ENCODE results near the gene CTR9. TPM values are rescaled to one million over a fixed set of nuclear protein-coding genes. Genes with fewer than 3 reads are reported as not detected.
A peak's percentile ranks its signal among the peaks of the same experiment; 100 is the strongest.
"Not testable (repeated sequence)": the region's sequence is repeated elsewhere in the genome, so short reads cannot be mapped to it uniquely, and the experiment has no call there.

The CTR9 gene
- total RNA-seq, 1 donor from 2014 or later = 3.1 TPM

DNA sequence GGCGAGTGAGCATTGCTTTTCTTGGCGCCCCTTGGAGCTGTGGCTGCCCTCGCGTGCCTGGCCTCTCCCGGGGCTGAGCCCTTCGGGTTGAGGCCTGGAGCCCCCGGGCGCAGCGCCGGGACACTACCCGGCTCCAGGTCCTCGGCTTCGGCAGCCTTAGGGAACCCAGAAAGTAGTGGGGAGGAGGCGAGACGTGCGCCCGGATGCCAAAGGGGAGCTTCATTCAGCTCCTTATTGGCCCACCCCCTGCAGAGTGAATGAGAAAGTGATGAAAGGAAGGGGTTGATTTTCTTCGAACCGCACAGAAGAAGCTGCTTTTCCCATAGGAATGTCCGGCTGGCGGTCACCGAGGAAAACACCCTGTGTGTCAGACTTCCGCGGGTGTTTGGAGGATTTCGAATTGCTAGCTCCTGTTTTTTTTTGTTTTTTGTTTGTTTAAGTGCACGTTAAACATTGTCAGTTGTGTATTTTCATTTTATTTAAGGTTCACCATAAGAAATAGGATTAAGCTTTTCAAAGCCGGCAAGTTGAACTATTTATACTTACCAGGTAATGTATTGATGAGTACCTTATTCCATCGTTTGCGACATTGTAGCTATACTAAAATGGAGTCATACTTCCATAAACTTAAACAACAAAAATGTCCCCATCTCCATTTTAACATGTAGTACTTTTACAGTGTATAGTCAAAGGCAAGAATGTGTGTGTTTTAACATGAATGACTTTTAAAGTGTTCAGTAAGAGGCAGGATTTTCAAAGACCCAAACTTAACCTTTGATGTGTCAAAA, 58.5 kb downstream of the CTR9 start:
- H3K4me3 ChIP-seq = peak overlapping the region; percentile 83
- no peak for DNase-seq (ENCODE audit: low spot score in 2 of 2)
- TF ChIP-seq, protein P1, sequence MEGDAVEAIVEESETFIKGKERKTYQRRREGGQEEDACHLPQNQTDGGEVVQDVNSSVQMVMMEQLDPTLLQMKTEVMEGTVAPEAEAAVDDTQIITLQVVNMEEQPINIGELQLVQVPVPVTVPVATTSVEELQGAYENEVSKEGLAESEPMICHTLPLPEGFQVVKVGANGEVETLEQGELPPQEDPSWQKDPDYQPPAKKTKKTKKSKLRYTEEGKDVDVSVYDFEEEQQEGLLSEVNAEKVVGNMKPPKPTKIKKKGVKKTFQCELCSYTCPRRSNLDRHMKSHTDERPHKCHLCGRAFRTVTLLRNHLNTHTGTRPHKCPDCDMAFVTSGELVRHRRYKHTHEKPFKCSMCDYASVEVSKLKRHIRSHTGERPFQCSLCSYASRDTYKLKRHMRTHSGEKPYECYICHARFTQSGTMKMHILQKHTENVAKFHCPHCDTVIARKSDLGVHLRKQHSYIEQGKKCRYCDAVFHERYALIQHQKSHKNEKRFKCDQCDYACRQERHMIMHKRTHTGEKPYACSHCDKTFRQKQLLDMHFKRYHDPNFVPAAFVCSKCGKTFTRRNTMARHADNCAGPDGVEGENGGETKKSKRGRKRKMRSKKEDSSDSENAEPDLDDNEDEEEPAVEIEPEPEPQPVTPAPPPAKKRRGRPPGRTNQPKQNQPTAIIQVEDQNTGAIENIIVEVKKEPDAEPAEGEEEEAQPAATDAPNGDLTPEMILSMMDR (IDR thresholded peaks at IDR 0.05) = no peak
- no peaks in the 10 kb centered on the region for H3K9me3 ChIP-seq
- H3K36me3 ChIP-seq = peaks cover 22 to 23% of the 10 kb centered on the region in 2 donors
- H3K27me3 ChIP-seq = no peaks in the 10 kb centered on the region
- H3K4me1 ChIP-seq = peaks cover 0 to 31% of the 10 kb centered on the region in 2 donors
- intact Hi-C loops (cut with DNase I) = loop anchor here (1.0 to 10.0 kb wide), 5 partner anchors 49 to 1235 kb away; partner anchors contain the start of genes GALNT18, WEE1 and ZBED5
- H3K27ac ChIP-seq = peak overlapping the region; percentile 86 to 99

DNA sequence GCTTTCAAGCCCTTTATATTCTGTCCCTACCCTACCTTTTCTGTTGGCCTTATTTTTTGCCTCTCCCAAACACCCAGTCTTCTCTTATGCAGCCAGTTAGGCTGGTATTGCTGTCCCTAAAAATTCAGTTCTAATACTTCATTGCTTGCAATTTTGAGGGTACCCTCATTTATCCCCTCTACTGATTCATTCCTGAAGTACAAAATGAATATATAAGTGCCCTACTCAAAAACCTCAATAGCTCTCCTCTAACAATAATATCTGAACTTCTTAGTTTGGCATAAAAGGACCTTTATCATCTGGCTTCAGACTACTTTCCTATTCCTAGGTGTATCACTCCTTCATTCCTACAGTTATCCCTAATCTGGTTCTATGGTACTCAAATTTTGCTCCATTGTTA, 62.9 kb downstream of the CTR9 start:
- Histone ChIP-seq H3K4me3 (no peak overlapping the region), H3K27ac (no peak overlapping the region), H3K9me3 (no peaks in the 10 kb centered on the region), H3K4me1 (peaks cover 0 to 5% of the 10 kb centered on the region in 2 donors), H3K27me3 (no peaks in the 10 kb centered on the region), H3K36me3 (no peaks in the 10 kb centered on the region)
- DNase-seq (ENCODE audit: low spot score in 2 of 2) = no peak
- intact Hi-C loops (cut with DNase I) = no loop called here
- TF ChIP-seq, protein P1 (IDR thresholded peaks at IDR 0.05) = no peak

DNA sequence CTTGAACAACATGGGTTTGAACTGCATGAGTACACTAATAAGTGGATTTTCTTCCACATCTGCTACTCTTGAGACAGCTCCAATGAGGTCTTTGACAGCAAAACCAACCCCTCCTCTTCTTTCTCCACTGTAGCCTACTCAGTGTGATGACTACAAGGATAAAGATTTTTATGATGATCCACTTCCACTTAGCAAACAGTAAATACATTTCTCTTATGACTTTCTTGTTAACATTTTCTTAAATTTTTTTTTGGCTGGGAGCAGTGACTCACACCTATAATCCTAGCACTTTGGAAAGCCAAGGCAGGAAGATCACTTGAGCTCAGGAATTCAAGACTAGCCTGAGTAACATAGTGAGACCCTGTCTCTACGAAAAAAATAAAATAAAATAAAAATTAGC, 67.5 kb downstream of the CTR9 start:
- H3K27ac ChIP-seq = no peak overlapping the region
- TF ChIP-seq, protein P1 (IDR thresholded peaks at IDR 0.05) = no peak
- no peaks in the 10 kb centered on the region for H3K36me3 ChIP-seq
- H3K4me1 ChIP-seq = no peaks in the 10 kb centered on the region
- no peaks in the 10 kb centered on the region for H3K27me3 ChIP-seq
- H3K4me3 ChIP-seq = no peak overlapping the region
- DNase-seq (ENCODE audit: low spot score in 2 of 2) = no peak
- no peaks in the 10 kb centered on the region for H3K9me3 ChIP-seq
- intact Hi-C loops (cut with DNase I) = no loop called here

DNA sequence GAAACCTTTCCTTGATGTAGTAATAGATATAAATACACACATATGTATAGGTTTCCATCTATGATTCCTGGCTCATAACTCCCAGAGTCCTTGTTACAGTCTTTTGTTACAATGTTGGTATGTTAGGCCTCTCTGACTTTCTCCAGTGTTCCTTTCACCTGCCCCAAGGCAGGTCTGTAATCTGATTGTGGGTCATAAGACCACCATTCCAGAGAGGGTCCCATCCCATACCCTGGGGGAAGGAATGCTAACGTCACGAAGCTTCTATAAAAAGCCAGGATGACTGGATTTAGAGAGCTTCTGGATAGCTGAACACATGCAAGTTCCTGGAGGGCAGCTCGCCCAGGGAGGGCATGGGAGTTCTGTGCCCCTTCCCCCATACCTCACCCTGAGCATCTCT, 71.4 kb downstream of the CTR9 start:
- H3K27me3 ChIP-seq; H3K27ac ChIP-seq; H3K9me3 ChIP-seq; H3K4me3 ChIP-seq; DNase-seq (ENCODE audit: low spot score in 2 of 2); intact Hi-C loops (cut with DNase I); H3K36me3 ChIP-seq; H3K4me1 ChIP-seq: not testable (repeated sequence)

DNA sequence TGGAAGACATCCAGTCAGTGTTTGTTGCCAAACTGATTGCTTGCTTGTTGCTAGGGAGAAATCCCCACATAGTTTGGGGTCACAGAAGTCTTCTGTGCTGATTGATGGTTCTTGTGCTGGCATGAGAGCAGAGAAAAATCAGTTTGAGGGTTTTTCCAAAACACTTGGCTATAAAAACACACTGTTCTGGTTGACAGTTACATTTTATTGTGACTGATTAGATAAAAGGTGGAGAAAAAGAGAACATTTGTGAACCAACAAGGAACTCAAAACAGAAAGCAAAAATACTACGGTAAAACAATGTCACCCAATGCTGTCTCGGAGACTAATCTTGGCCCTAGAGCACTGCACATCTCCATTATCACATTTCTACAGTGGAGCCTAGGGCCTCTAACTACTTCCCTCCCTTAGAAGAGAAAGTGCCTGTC, 72.1 kb downstream of the CTR9 start:
- H3K4me3 ChIP-seq = peak overlapping the region in 1 of 2 donors; percentile 9
- no peaks in the 10 kb centered on the region for H3K9me3 ChIP-seq
- no peaks in the 10 kb centered on the region for H3K36me3 ChIP-seq
- TF ChIP-seq, protein P1 (IDR thresholded peaks at IDR 0.05) = no peak
- no peaks in the 10 kb centered on the region for H3K27me3 ChIP-seq
- intact Hi-C loops (cut with DNase I) = no loop called here
- H3K4me1 ChIP-seq = no peaks in the 10 kb centered on the region
- H3K27ac ChIP-seq = no peak overlapping the region
- DNase-seq (ENCODE audit: low spot score in 2 of 2) = no peak

DNA sequence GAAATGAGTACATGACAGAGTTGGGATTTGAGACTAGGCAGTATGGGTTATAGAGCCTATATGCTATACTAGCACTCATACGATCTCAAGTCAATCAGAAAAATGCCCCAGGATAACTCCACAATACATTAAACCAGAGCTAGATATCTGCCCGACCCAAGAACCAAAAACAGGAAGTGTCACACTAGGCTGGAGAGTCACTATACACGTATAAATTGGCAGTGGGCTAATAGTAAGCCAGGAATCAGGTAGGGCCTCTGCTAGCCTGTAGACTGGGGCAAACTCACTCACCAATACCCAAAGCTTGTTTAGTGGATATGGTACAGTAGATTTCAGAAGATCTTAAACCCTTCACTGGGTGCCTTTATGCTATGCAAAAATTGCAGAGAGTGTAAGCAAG, 73.8 kb downstream of the CTR9 start:
- TF ChIP-seq, protein P1 (IDR thresholded peaks at IDR 0.05) = no peak
- Histone ChIP-seq H3K27ac (no peak overlapping the region), H3K4me1 (no peaks in the 10 kb centered on the region), H3K4me3 (no peak overlapping the region), H3K9me3 (no peaks in the 10 kb centered on the region), H3K36me3 (no peaks in the 10 kb centered on the region), H3K27me3 (no peaks in the 10 kb centered on the region)
- intact Hi-C loops (cut with DNase I) = no loop called here
- no peak for DNase-seq (ENCODE audit: low spot score in 2 of 2)

All from ascending aorta (tissue), 2 donors.